Panc1 (cell line): Measurements from ENCODE around the gene IGFBP1. TPM values are rescaled to one million over a fixed set of nuclear protein-coding genes. Genes with fewer than 3 reads are reported as not detected.

Experiments
- ATAC-seq: fragments of 200-7000 bp; cut with Tn5 transposase; 2 replicates; pipeline ENCODE4 v1.9.1; 2020; ENCODE audit warnings: mild to moderate bottlenecking, moderate library complexity
- BruUV-seq: library from RNA; stranded (reverse); fragments of 400-500 nt; replicated peaks from 2 replicates; lab custom pipeline; 2021; lab: Mats Ljungman, UMichigan
- CTCF ChIA-PET: fragments of 300-600 bp; sonication (Branson Sonifier 250); formaldehyde crosslinking; loops from one replicate; lab custom pipeline; 2022; ENCODE audit warnings: antibody characterized with exemption; lab: Charles Lee
- POLR2A ChIA-PET: fragments of 300-600 bp; sonication (Branson Sonifier 250); formaldehyde crosslinking; loops from one replicate; lab custom pipeline; 2022; ENCODE audit warnings: antibody characterized with exemption; lab: Charles Lee
- DNase-seq: peaks from one replicate; pipeline ENCODE4 v3.0.0-alpha.2; 2010; ENCODE audit warnings: low read depth, low spot score
- H3K27ac ChIP-seq: 2 replicates; pipeline ENCODE4 v1.5.1; 2011; ENCODE audit warnings: mild to moderate bottlenecking, low read length, inconsistent platforms
- H3K27me3 ChIP-seq: fragments of 200-500 bp; sonication (Bioruptor generic); 2 replicates; pipeline ENCODE4 v1.6.0; 2014; ENCODE audit warnings: low read length, inconsistent platforms; ENCODE audit not compliant: control insufficient read depth, insufficient read depth
- H3K36me3 ChIP-seq: fragments of 200-500 bp; sonication (Bioruptor generic); 2 replicates; pipeline ENCODE4 v1.5.1; 2014; ENCODE audit warnings: inconsistent platforms, mild to moderate bottlenecking, low read length, moderate library complexity; ENCODE audit not compliant: control insufficient read depth, insufficient read depth
- H3K4me1 ChIP-seq: 2 replicates; pipeline ENCODE4 v1.5.1; 2011; ENCODE audit warnings: inconsistent platforms, mild to moderate bottlenecking, low read length, moderate library complexity; ENCODE audit not compliant: control insufficient read depth, insufficient read depth
- H3K4me3 ChIP-seq, 2 experiments: 2 replicates each; pipeline ENCODE4 v1.5.1; 2011 to 2012; ENCODE audit warnings: low read depth in 2 of 2, low read length in 2 of 2, mild to moderate bottlenecking in 2 of 2, inconsistent platforms in 1 of 2, moderate library complexity in 1 of 2
- H3K9me3 ChIP-seq: fragments of 200-500 bp; sonication (Bioruptor generic); 2 replicates; pipeline ENCODE4 v1.5.1; 2014; ENCODE audit warnings: low read depth, mild to moderate bottlenecking, inconsistent platforms, low read length, moderate library complexity; ENCODE audit not compliant: control insufficient read depth, insufficient read depth
- POLR2AphosphoS5 ChIP-seq: IDR thresholded peaks from 2 replicates; pipeline ENCODE4 v1.6.1; 2012; ENCODE audit warnings: mild to moderate bottlenecking, low read depth, low read length, moderate library complexity
- REST ChIP-seq, 2 experiments: IDR thresholded peaks; 2 replicates each; pipeline ENCODE4 v1.6.1; 2011 to 2012; ENCODE audit warnings: low read depth in 2 of 2, control low read depth in 1 of 2, low read length in 1 of 2, mild to moderate bottlenecking in 1 of 2, moderate library complexity in 1 of 2; ENCODE audit not compliant: insufficient read depth in 1 of 2
- SIN3A ChIP-seq: IDR thresholded peaks from 2 replicates; pipeline ENCODE4 v1.6.1; 2012; ENCODE audit warnings: low read depth, mild to moderate bottlenecking, low read length, moderate library complexity, borderline replicate concordance; ENCODE audit not compliant: insufficient read depth
- TCF7L2 ChIP-seq: IDR thresholded peaks from 2 replicates; pipeline ENCODE4 v1.6.1; 2011; ENCODE audit warnings: mild to moderate bottlenecking, low read depth, low read length, inconsistent platforms
- in situ Hi-C: cut with HindIII; loops from 2 replicates; pipeline ENCODE4 v1.10.0; 2016; ENCODE audit warnings: low sequenced_read_pairs, low pct_unique_long_range_greater_than_20kb
- intact Hi-C: fragments of 100-400 bp; cut with micrococcal nuclease; formaldehyde crosslinking; loops from one replicate; pipeline ENCODE4 v1.10.0; 2022; ENCODE audit not compliant: unreplicated experiment
- total RNA-seq: library from RNA; stranded (reverse); gene quantifications from one replicate; pipeline ENCODE4 v1.2.1, GENCODE V29; 2021; ENCODE audit not compliant: unreplicated experiment
- TF ChIP-seq, protein P1 (sequence below): fragments of 450-650 bp; IDR thresholded peaks from 2 replicates; pipeline ENCODE4 v1.5.1; 2017; ENCODE audit warnings: mild to moderate bottlenecking

IGFBP1 gene
- total RNA-seq, 1 experiment from 2014 or later = 0.33 TPM

DNA sequence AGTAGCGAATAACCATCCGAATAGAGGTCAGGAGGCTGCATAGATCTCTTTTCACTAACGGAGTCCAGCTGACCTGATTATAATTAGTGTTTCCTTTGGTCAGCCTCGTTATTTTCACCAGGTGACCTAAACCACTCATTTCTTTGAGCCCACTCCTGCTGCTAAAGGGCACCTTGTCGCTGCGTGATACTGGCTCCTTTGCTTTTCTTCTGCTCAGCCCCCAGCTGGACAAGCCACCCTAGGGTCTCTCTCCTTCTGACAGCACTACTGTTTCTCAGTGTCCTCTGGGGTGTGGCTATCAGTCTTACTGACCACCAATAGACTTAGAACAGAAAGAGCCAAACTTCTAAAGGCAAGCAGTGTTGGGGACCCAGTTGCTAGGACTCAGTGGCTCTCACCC, 35.5 kb downstream of the IGFBP1 start:
- DNase-seq = no peak
- no peak overlapping the region for H3K4me3 ChIP-seq
- H3K27me3 ChIP-seq = peaks cover 7% of the 10 kb centered on the region
- CTCF ChIA-PET = interaction anchor here (0.7 kb wide), 1 partner anchor 47 kb away, joined by 3 read pairs; no protein-coding TSS in a partner anchor
- peak overlapping the region; percentile 40; the same call in 1 of the 2 replicates for H3K27ac ChIP-seq
- POLR2A ChIA-PET = interaction anchor here (0.6 kb wide), 1 partner anchor 1240 kb away, joined by 3 read pairs; no protein-coding TSS in a partner anchor
- in situ Hi-C loops (no loop called here), intact Hi-C loops (loop anchor here (5.0 to 10.0 kb wide), 3 partner anchors 208 to 1158 kb away; no protein-coding TSS in a partner anchor)
- no peaks in the 10 kb centered on the region for H3K36me3 ChIP-seq
- peaks cover 14% of the 10 kb centered on the region; the same call in 1 of the 2 replicates for H3K4me1 ChIP-seq
- H3K9me3 ChIP-seq = no peaks in the 10 kb centered on the region
- no peak for ATAC-seq
- no TSS peak for BruUV-seq
- TF ChIP-seq SIN3A = no peak
- TF ChIP-seq, protein P1, sequence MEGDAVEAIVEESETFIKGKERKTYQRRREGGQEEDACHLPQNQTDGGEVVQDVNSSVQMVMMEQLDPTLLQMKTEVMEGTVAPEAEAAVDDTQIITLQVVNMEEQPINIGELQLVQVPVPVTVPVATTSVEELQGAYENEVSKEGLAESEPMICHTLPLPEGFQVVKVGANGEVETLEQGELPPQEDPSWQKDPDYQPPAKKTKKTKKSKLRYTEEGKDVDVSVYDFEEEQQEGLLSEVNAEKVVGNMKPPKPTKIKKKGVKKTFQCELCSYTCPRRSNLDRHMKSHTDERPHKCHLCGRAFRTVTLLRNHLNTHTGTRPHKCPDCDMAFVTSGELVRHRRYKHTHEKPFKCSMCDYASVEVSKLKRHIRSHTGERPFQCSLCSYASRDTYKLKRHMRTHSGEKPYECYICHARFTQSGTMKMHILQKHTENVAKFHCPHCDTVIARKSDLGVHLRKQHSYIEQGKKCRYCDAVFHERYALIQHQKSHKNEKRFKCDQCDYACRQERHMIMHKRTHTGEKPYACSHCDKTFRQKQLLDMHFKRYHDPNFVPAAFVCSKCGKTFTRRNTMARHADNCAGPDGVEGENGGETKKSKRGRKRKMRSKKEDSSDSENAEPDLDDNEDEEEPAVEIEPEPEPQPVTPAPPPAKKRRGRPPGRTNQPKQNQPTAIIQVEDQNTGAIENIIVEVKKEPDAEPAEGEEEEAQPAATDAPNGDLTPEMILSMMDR = no peak
- no peak for TF ChIP-seq POLR2AphosphoS5
- no peak for TF ChIP-seq TCF7L2
- TF ChIP-seq REST (IDR thresholded peaks at IDR 0.05; ENCODE audit: insufficient read depth in 1 of 2, low read depth in 2 of 2, low read length in 1 of 2) = no peak

DNA sequence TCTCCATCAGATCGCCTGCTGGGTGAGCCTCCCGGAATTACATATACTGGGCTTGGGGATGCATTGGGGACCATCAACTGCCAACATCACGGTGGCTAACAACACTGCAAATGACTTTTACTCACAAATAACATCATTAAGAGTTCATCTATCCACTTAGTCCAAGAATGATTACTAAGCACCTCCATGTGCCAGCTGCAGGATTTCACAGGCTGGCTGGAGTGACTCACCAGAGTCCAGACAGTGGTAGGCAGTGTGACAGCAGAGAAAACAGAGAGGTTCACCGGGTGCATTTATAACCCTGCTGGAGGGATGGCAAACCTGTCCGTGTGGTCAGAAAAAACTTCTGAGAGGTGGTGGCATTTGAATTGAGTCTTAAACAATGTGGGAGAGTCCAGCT, 36.0 kb downstream of the IGFBP1 start:
- ATAC-seq (peak; percentile 37; the same call in 1 of the 2 replicates), DNase-seq (no peak)
- peaks cover 6% of the 10 kb centered on the region for H3K27me3 ChIP-seq
- intact Hi-C loops (loop anchor here (5.0 to 10.0 kb wide), 3 partner anchors 208 to 1158 kb away; no protein-coding TSS in a partner anchor), in situ Hi-C loops (no loop called here)
- no peak overlapping the region for H3K4me3 ChIP-seq
- H3K4me1 ChIP-seq = peaks cover 14% of the 10 kb centered on the region; the same call in 1 of the 2 replicates
- no TSS peak for BruUV-seq
- POLR2A ChIA-PET = interaction anchor here (0.6 kb wide), 1 partner anchor 1240 kb away, joined by 3 read pairs; no protein-coding TSS in a partner anchor
- H3K27ac ChIP-seq = peak overlapping the region; percentile 40; the same call in 1 of the 2 replicates
- no peaks in the 10 kb centered on the region for H3K36me3 ChIP-seq
- CTCF ChIA-PET = no interaction called here
- TF ChIP-seq TCF7L2 = no peak
- TF ChIP-seq REST (IDR thresholded peaks at IDR 0.05; ENCODE audit: insufficient read depth in 1 of 2, low read depth in 2 of 2, low read length in 1 of 2) = no peak
- TF ChIP-seq, protein P1 = no peak
- no peaks in the 10 kb centered on the region for H3K9me3 ChIP-seq
